Measurements from ENCODE around the gene SLC35F4. TPM values are rescaled to one million over a fixed set of nuclear protein-coding genes. Genes with fewer than 3 reads are reported as not detected.

The SLC35F4 gene
- total and polyA plus RNA-seq, 2 of the 4 experiments (the other 2 are of a cell fraction) = not detected

DNA sequence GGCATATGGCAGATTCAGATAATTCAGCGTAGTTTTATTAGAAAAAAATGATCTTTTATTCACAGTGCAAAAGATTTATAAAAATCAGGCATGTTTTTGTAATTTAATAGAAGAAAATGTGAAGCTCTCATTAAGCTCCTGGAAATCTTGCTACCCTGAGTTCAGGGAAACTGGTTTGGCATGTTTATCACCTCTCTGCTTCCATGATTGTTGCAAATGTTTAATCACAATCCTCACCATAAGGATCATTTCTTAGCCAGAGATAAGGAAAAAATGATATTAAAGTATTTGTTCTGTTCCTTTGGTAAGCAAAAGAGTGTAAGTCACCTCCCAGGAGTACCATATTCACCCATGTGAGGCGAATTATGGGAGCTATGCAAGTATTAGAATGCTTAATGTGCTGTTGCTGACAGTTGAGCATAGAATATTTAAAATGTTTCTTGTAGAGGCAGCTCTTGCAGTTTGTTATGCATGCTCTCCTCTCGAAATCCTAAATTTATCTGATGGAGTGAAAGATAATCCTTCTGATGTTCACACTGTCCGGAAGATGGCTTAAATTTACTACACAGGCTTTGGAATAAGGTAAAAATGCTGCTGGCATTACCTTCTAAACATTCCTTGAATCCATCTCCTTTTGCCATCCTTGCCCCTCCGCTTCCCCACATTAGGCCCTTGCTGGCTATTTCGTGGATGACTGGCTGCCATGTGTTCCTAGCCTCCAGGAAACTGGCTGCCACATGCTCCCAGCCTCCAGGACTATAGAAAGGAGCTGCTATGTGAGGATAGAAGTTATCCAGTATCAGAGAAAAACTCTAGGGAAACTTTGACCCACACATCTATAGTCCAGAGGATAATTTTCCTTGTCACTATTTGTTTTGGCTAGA is 256.5 kb downstream of the SLC35F4 start:
- no peak overlapping the region for H3K4me2 ChIP-seq (ENCODE audit: low read depth, low read length)
- H2BK5ac ChIP-seq (ENCODE audit: low read depth, low read length, poor library complexity, severe bottlenecking) = no peak overlapping the region
- H4K5ac ChIP-seq (ENCODE audit: low read depth, low read length) = no peak overlapping the region
- no peaks in the 10 kb centered on the region for H4K20me1 ChIP-seq (ENCODE audit: insufficient read depth, low read length)
- no peak overlapping the region for H3K4ac ChIP-seq (ENCODE audit: low read depth, low read length)
- H3K27me3 ChIP-seq (ENCODE audit: control insufficient read depth, insufficient read depth, low read length) = no peaks in the 10 kb centered on the region
- H3K4me1 ChIP-seq (ENCODE audit: control insufficient read depth, insufficient read depth, low read length) = no peaks in the 10 kb centered on the region
- no peak overlapping the region for H2BK120ac ChIP-seq (ENCODE audit: low read depth, low read length)
- no peak overlapping the region for H3K9ac ChIP-seq (ENCODE audit: low read depth, low read length)
- H2BK15ac ChIP-seq (ENCODE audit: low read depth, low read length) = no peak overlapping the region
- POLR2A ChIA-PET (ENCODE audit: unreplicated experiment) = no interaction called here
- no peak for ATAC-seq (ENCODE audit: low read depth)
- no TSS peak for BruUV-seq (replicated peaks)
- no peak overlapping the region for H4K8ac ChIP-seq (ENCODE audit: low read depth in 2 of 2, low read length in 2 of 2)
- H3K79me1 ChIP-seq (ENCODE audit: low read depth in 1 of 2, low read length in 2 of 2) = no peaks in the 10 kb centered on the region
- dilution Hi-C loops (cut with HindIII; ENCODE audit: low sequenced_read_pairs, unreplicated experiment) (no loop called here), intact Hi-C loops (cut with micrococcal nuclease) (no loop called here), in situ Hi-C loops (cut with MboI; ENCODE audit: low sequenced_read_pairs) (no loop called here)
- no peak overlapping the region for H3K23ac ChIP-seq (ENCODE audit: low read depth, low read length)
- H3K14ac ChIP-seq (replicated peaks; ENCODE audit: low read depth, low read length) = no peak overlapping the region
- H2BK20ac ChIP-seq (ENCODE audit: low read depth, low read length) = no peak overlapping the region
- H2AFZ ChIP-seq (replicated peaks; ENCODE audit: low read length, poor library complexity) = no peak overlapping the region
- H3K9me1 ChIP-seq (ENCODE audit: insufficient read depth, low read length) = no peaks in the 10 kb centered on the region
- no peak overlapping the region for H3K56ac ChIP-seq (ENCODE audit: extremely low read depth, insufficient read depth, low read length)
- DNase-seq = no peak
- H2AK9ac ChIP-seq (replicated peaks; ENCODE audit: low read depth, low read length, poor library complexity) = no peak overlapping the region
- H3K4me3 ChIP-seq (ENCODE audit: insufficient read depth, low read depth, low read length) = no peak overlapping the region
- TF ChIP-seq FOS (IDR thresholded peaks at IDR 0.05; ENCODE audit: low read depth, low read length) (no peak), MAFK (IDR thresholded peaks at IDR 0.05; ENCODE audit: low read depth, low read length) (no peak), NFE2L2 (IDR thresholded peaks at IDR 0.05; ENCODE audit: low read depth, low read length) (no peak), MXI1 (IDR thresholded peaks at IDR 0.05; ENCODE audit: borderline replicate concordance, low read depth, low read length) (no peak), CTCF (conservative IDR thresholded peaks at IDR 0.05; ENCODE audit: low read depth, low read length) (no peak)
- TF ChIP-seq, protein P1, sequence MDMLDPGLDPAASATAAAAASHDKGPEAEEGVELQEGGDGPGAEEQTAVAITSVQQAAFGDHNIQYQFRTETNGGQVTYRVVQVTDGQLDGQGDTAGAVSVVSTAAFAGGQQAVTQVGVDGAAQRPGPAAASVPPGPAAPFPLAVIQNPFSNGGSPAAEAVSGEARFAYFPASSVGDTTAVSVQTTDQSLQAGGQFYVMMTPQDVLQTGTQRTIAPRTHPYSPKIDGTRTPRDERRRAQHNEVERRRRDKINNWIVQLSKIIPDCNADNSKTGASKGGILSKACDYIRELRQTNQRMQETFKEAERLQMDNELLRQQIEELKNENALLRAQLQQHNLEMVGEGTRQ (IDR thresholded peaks at IDR 0.05; ENCODE audit: low read depth, low read length) = no peak
- no peak overlapping the region for H2AK5ac ChIP-seq (ENCODE audit: low read depth, low read length)
- no peak overlapping the region for H4K91ac ChIP-seq (ENCODE audit: insufficient read depth, low read depth, low read length)
- peaks cover 8% of the 10 kb centered on the region for H3K9me3 ChIP-seq (ENCODE audit: control insufficient read depth, insufficient read depth, low read length)
- H3K18ac ChIP-seq (ENCODE audit: low read depth, low read length) = no peak overlapping the region
- WGBS, 2 experiments (ENCODE audit: extremely low coverage in 2 of 2, insufficient read length in 1 of 2) = no CpG with 5 or more reads among the region's 6 CpGs
- CTCF ChIA-PET = no interaction called here
- no peak overlapping the region for H3K27ac ChIP-seq (ENCODE audit: insufficient read depth, low read length)
- no peaks in the 10 kb centered on the region for H3K36me3 ChIP-seq (ENCODE audit: control insufficient read depth, insufficient read depth, low read length)
